GM19463 (cell line): Measurements from ENCODE around the gene MYL12B.
"Not testable (repeated sequence)": the region's sequence is repeated elsewhere in the genome, so short reads cannot be mapped to it uniquely, and the experiment has no call there.

Source experiments
- ATAC-seq: cut with Tn5 transposase; IDR thresholded peaks from one replicate; pipeline ENCODE4 v1.9.1; 2021; ENCODE audit warnings: mild to moderate bottlenecking, moderate library complexity; ENCODE audit not compliant: unreplicated experiment

MYL12B gene

DNA sequence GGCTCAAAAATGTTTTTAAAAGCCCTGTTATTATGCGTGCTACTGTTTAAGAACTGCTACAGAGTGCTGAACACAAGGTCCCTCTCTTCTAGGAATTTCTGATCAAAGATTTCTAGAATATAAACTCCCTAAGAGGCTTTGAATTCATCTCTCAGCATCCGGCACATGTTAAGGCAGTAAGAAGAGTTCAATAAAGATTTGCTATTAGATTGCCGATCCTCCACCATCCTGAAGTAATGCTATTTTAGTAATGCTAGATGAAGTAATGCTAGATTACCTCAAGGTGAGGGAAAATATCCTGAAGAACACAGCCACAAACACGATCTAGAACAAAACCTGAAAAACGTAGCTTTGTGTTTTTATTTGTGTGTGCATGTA, 949 bp upstream of the MYL12B start:
- ATAC-seq, result no peak

GRCh38 chr18:3262234-3263131, 550 bp downstream of the MYL12B start:
- peak; percentile 27 for ATAC-seq

DNA sequence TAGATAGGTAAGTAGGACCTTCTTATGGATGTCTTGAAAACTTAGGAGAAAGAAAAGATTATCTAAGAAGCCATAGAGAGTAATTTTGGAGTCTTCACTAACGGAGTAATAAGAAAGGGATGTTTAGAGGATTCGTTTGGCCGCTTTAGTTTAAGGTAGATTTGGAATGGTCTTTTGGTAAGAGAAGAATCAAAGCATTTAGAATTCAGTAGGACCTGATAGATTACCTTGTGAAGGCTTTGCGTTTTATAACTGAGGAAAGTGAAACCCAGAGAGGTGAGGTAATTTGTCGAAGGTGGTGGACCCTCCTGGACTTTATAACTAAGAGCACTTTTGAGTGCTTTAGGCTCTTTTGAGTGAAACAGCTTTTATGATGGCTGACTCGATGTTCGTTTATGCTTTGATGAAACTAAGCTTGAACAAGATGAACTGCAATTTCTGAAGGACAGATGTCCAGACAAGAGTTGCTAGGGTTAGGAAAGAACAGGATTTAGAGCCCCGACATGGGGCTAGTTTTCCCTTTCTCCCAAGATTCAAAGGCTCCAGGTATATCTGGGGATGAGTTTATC, 1.3 kb downstream of the MYL12B start:
- no peak for ATAC-seq

- ATAC-seq, result no peak
Observed at GRCh38 chr18:3264362-3264761, 2.4 kb downstream of the MYL12B start.

DNA sequence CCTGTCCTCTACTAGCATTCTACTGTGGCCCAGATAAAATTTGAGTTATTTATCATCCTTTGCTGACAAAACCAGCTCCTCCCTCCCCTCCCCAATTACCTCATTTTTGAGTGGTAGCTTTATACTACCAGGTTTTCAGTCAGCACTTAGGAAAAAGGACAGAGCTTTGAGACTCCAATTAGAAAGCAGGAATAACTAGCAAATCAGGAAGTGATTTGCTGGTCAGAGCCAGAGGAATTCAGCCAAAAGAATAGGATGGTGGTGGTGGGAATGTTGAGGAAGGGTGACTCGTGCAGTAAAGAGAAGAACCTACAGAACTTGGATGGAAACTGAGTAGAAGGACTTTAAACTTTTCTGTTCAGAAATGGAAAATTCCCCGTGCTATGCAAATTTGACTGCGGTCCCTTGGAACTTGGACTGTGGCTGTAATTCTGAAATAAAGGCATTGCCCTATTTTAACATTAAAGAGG, 3.7 kb downstream of the MYL12B start:
- ATAC-seq, result no peak

- ATAC-seq, result no peak
Observed at GRCh38 chr18:3266062-3266608, 4.2 kb downstream of the MYL12B start.

- no peak for ATAC-seq
Observed at GRCh38 chr18:3268306-3268705, 6.4 kb downstream of the MYL12B start.

GRCh38 chr18:3269241-3269913, 7.4 kb downstream of the MYL12B start:
- ATAC-seq, result no peak

- no peak for ATAC-seq
Observed at GRCh38 chr18:3269914-3270299, 8.0 kb downstream of the MYL12B start.

GRCh38 chr18:3273042-3273441, 11.1 kb downstream of the MYL12B start:
- no peak for ATAC-seq

DNA sequence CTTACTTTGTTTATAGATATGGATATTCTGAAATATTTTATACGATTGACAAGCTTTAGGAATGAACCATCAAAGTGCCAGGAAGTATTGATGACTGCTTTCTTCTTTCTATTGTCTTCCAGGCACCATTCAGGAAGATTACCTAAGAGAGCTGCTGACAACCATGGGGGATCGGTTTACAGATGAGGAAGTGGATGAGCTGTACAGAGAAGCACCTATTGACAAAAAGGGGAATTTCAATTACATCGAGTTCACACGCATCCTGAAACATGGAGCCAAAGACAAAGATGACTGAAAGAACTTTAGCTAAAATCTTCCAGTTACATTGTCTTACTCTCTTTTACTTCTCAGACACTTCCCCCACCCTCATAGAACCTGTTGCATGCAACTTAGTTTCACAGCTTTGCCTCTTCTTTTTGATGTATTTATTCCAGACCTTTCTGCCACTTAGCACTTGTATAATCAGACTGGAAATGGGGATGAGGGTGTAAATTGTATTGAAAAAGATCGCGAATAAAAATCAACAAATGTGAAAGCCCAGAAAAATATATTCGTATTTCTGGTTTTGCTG, 15.8 kb downstream of the MYL12B start:
- ATAC-seq, result not testable (repeated sequence)

DNA sequence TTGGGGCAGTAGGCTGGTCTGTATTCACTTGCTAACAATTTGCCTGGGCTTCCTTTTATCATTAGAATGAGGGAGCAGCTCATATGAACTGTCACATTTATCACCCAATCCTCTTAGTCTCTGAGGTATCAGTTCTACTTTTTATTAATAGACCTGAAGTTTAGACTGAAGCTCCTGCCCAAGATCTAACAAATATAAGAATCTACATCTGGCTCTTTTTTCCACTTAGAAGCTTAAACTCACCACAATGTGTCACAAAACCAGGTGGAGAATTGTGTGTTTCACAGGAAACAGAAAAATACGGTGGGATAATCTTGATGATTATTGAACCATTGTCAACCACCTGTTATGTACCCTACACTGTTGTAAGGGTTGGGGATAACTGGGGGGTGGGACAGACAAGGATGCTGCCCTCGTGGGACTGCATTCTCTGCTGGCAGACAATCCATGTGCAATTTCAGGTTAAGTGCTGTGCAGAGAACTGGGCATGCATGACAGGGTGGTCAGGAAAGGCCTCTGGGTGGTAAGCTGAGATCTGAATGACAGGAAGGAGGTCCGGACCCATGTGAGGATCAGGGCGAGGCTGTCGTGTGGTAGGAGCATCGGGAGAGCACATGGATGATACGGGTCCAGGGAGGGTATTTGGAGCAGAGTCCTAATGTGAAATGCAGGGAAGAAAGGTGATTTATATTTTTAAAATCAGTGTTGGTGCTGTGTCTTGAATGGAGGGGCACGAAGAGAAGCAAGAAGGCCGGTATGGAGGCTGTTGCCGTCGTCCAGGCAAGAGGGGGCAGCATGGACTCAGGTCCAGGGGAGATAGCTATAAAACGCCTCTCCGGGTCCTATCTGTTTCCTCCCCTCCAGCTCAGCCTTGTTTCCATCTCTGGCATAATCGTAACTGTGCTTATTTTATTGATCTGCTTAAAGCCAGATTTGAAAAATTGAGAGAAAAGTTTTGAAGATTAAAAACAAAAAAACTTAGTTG, 17.6 kb downstream of the MYL12B start:
- peak; percentile 70 for ATAC-seq

GRCh38 chr18:3281456-3282400, 19.8 kb downstream of the MYL12B start:
- no peak for ATAC-seq

DNA sequence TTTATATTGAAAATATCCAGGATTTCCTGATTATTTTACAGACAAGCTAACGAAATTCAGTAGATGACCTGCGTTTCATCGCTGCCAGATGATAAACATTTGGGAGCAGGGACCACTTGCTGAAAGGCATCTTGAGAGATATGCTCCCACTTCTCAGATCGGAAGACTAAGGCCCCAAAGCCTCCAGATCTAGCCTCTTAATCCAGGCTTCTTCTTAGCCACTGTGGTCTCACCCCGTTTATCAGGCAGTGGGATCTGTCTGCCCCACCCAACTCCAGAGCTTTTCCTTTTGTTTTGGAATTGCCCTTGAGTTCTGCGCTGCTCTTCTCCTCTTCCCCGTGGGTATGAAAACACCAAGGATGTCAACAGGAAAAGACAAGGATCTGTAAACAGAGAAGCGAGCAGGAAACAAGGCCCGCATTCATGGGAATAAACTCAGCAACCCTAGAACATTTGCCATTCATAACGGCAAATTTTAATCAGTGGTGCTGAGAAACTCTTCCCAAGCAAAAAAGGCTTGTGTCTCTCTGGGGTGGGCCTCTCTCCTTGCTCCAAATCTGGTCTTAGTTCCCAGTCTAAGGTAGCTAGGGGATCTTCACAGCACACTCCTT, 21.4 kb downstream of the MYL12B start:
- ATAC-seq, result no peak

DNA sequence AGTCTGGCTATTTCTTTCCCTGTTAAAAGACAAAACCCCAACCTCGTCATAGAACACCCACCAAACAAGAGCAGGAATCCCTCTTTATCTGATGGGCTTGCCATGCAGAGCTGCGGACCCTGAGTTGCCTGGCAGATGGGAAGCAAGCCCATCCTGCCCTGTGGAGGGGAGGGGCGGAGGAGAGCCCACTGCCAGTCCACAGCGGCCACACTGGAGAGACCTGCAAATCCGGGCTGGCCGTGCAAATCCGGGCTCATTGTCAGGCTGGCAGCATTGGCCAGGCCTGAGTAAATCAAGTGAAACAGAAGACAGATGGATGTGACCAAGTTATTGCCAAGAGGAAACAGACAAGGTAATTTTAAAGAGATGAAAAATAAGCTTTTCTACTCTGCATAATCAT, 22.0 kb downstream of the MYL12B start:
- no peak for ATAC-seq

DNA sequence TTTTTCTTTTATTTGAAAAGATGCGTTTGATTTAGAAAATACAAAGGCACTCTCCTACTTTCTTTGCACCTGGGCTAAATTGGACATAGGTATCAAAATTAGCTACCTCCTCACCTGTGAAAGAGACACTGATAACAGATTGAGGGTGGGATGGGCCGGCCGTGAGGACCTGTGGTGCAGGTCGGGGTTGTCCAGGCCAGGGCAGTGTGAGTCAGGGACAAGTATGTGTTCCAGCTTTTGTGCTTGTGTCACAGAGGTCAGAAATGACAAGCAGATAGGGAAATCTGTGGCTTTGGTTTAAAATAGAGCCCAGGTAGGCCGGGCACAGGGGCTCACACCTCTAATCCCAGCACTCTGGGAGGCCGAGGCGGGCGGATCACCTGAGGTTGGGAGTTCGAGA, 22.6 kb downstream of the MYL12B start:
- no peak for ATAC-seq

GRCh38 chr18:3286159-3286558, 24.2 kb downstream of the MYL12B start:
- ATAC-seq, result no peak

GRCh38 chr18:3293196-3293951, 31.4 kb downstream of the MYL12B start:
- ATAC-seq, result no peak
